Body of pancreas (tissue), 4 donors: ENCODE results near the gene ACTN2. TPM values are rescaled to one million over a fixed set of nuclear protein-coding genes. Genes with fewer than 3 reads are reported as not detected.

Source experiments
- ATAC-seq: fragments of 150-250 bp; one replicate; pipeline ENCODE4 v1.9.1; 2016
- DNase-seq, 4 donors: peaks; one replicate each; pipeline ENCODE4 v3.0.0-alpha.2; 2019
- H3K27ac ChIP-seq, 4 donors: fragments of 200-600 bp; sonication (generic); 1 replicate in 3 of 4; 2 replicates in 1 of 4; pipeline versions ENCODE4 v1.5.1 to v1.6.1; 2016 to 2019; ENCODE audit warnings: mild to moderate bottlenecking in 1 of 4, mixed read lengths in 1 of 4, moderate library complexity in 1 of 4
- H3K27me3 ChIP-seq, 2 donors: fragments of 200-600 bp; sonication (generic); one replicate each; pipeline ENCODE4 v1.6.0; 2016; ENCODE audit warnings: mild to moderate bottlenecking in 1 of 2
- H3K36me3 ChIP-seq, 2 donors: fragments of 200-600 bp; sonication (generic); replicated peaks in 1 of 2; 2 replicates each; pipeline ENCODE4 v1.5.1; 2016; ENCODE audit warnings: low read depth in 2 of 2; ENCODE audit not compliant: insufficient read depth in 1 of 2
- H3K4me1 ChIP-seq: fragments of 200-600 bp; sonication (generic); one replicate; pipeline ENCODE4 v1.6.0; 2016
- H3K4me3 ChIP-seq, 2 donors: fragments of 200-600 bp; sonication (generic); 1 replicate in 1 of 2; 2 replicates in 1 of 2; pipeline ENCODE4 v1.5.1; 2016 to 2019
- H3K9me3 ChIP-seq, 3 donors: fragments of 200-600 bp; sonication (generic); 1 replicate in 2 of 3; 2 replicates in 1 of 3; pipeline ENCODE4 v1.5.1; 2016
- POLR2A ChIP-seq, 3 donors: fragments of 450-650 bp; IDR thresholded peaks; one replicate each; pipeline ENCODE4 v1.6.1; 2016; ENCODE audit warnings: antibody characterized with exemption in 3 of 3, mild to moderate bottlenecking in 2 of 3
- WGBS, 2 donors: methylation state at CpG; one replicate each; pipeline ENCODE4 v1.1.5; 2017; 5-methylcytosine and 5-hydroxymethylcytosine counted together
- intact Hi-C: fragments of 100-400 bp; cut with DNase I; formaldehyde crosslinking; loops from one replicate; pipeline ENCODE4 v1.15.1; 2023
- total RNA-seq, 2 donors: library from RNA; depleted of rRNA; stranded (reverse); fragments of >200 nt; gene quantifications; one replicate each; pipeline ENCODE4 v1.1.0, GENCODE V29; 2016
- TF ChIP-seq, protein P1 (sequence below), 7 experiments: fragments of 450-650 bp in 4 of 7; fragments of 200-600 bp in 3 of 7; sonication (generic) in 3 of 7; IDR thresholded peaks; one replicate each; pipeline ENCODE4 v1.5.1; 2016 to 2019; ENCODE audit warnings: antibody characterized with exemption in 7 of 7

ACTN2 gene
- 1 to 10 TPM; 3.0 to 3.1 TPM for total RNA-seq

DNA sequence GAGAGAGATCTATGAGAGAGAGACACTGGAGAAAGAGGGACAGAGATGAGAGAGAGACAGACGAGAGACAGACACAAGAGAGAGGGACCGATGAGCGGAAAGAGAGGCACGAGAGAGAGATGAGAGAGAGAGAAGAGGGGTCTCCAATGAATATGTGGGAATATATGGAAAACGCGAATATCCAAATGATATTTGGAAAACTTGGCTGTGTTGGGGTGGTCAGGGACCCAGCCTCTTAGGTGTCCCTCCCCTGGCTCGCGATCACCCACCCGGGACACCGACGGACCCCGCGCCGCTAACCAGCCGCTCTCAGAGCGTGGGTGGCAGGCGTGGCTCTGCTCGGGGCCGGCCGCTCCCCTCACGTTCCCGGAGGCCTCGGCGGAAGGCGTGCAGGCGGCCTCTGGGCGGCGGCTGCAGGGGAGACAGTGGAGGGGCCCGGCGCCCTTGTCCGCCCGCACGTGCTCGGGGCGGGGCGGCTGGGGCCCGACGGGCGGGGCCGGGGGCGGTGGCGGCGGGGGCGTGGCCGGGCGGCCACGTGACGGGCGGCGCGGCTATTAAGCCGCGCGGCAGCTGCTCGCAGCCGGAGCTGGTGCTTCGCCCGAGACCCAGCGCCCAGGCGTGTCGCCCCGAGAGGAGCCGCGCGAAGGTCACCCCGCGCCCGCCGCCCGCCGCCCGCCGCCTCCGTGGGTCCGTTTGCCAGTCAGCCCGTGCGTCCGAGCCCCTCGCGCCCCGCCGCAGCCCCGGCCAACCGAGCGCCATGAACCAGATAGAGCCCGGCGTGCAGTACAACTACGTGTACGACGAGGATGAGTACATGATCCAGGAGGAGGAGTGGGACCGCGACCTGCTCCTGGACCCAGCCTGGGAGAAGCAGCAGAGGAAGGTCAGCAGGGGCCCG is at the start of gene ACTN2:
ACTN2 (plus strand) TSS at position 583 of the 898 bp plus-strand sequence; CDS start at position 758, 175 bp downstream.
- Histone ChIP-seq H3K9me3 (no peaks in the 10 kb centered on the region), H3K27ac (peak within 1 kb of the TSS in 2 of 4 donors; percentile 8 to 51), H3K4me3 (peak within 1 kb of the TSS; percentile 22 to 25), H3K36me3 (no peaks in the 10 kb centered on the region), H3K4me1 (peaks cover 25% of the 10 kb centered on the region), H3K27me3 (no peaks in the 10 kb centered on the region)
- 9 to 29% methylated on average over 17 to 64 of the region's 93 CpGs for WGBS, 2 donors
- DNase-seq (peak; percentile 60 to 81 (median 68)), ATAC-seq (peak; percentile 88)
- intact Hi-C loops: no loop called here
- TF ChIP-seq POLR2A (IDR thresholded peaks at IDR 0.05): peak in 2 of 3 donors; percentile 23 to 58
- TF ChIP-seq, protein P1, sequence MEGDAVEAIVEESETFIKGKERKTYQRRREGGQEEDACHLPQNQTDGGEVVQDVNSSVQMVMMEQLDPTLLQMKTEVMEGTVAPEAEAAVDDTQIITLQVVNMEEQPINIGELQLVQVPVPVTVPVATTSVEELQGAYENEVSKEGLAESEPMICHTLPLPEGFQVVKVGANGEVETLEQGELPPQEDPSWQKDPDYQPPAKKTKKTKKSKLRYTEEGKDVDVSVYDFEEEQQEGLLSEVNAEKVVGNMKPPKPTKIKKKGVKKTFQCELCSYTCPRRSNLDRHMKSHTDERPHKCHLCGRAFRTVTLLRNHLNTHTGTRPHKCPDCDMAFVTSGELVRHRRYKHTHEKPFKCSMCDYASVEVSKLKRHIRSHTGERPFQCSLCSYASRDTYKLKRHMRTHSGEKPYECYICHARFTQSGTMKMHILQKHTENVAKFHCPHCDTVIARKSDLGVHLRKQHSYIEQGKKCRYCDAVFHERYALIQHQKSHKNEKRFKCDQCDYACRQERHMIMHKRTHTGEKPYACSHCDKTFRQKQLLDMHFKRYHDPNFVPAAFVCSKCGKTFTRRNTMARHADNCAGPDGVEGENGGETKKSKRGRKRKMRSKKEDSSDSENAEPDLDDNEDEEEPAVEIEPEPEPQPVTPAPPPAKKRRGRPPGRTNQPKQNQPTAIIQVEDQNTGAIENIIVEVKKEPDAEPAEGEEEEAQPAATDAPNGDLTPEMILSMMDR (IDR thresholded peaks at IDR 0.05): no peak

DNA sequence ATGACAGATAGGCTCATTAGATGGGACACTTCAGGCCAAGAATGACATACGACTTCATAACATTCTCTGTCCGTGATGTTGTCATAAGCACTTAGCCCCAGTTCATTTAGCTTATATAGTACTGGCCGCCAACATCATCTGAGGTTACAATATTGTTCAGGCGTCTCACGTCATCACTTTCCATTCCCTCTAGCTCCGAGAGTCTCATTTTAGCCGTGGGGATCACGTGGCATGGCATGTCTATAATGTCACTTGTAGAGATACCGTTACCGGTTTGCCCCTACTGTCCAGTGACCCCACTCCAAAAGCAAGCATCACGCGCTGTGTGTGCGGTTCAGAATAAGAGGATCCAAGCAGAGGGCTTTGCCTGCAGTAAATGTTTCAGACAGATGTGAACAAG is 47.4 kb upstream of the ACTN2 start:
- TF ChIP-seq, protein P1 (IDR thresholded peaks at IDR 0.05): no peak
- TF ChIP-seq POLR2A (IDR thresholded peaks at IDR 0.05): no peak
- H3K4me3 ChIP-seq: no peak overlapping the region
- no peaks in the 10 kb centered on the region for H3K4me1 ChIP-seq
- WGBS, 2 donors: 82 to 85% methylated on average over 13 of the region's 13 CpGs
- ATAC-seq (no peak), DNase-seq (no peak)
- H3K9me3 ChIP-seq: no peaks in the 10 kb centered on the region
- no peak overlapping the region for H3K27ac ChIP-seq
- H3K27me3 ChIP-seq: no peaks in the 10 kb centered on the region
- no peaks in the 10 kb centered on the region for H3K36me3 ChIP-seq
- intact Hi-C loops: no loop called here

DNA sequence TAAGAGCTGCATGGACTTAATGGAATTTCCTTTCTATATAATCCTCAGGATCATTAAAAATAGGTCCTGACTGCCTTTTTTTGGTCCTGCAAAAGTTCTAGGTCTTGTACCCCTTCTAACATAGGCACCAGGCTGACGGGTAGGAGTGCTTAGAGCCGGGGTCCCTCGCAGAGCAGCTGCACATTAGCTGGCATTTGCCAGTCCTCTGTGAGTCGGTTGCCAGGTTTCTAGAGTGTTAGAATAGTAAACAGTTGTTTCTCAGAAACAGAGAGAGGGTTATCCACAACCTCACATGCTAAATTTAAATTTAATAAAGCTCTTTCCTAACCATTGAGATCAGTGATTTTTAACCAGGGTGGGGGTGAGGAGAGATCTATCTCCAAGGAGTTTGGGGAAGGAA is 46.6 kb upstream of the ACTN2 start:
- 48 to 53% methylated on average over 4 of the region's 4 CpGs for WGBS, 2 donors
- ATAC-seq: no peak
- Histone ChIP-seq H3K27me3 (no peaks in the 10 kb centered on the region), H3K4me1 (no peaks in the 10 kb centered on the region), H3K27ac (no peak overlapping the region), H3K36me3 (no peaks in the 10 kb centered on the region), H3K4me3 (no peak overlapping the region), H3K9me3 (no peaks in the 10 kb centered on the region)
- intact Hi-C loops: no loop called here
- no peak for DNase-seq
- TF ChIP-seq, protein P1 (IDR thresholded peaks at IDR 0.05): no peak
- TF ChIP-seq POLR2A (IDR thresholded peaks at IDR 0.05): no peak

DNA sequence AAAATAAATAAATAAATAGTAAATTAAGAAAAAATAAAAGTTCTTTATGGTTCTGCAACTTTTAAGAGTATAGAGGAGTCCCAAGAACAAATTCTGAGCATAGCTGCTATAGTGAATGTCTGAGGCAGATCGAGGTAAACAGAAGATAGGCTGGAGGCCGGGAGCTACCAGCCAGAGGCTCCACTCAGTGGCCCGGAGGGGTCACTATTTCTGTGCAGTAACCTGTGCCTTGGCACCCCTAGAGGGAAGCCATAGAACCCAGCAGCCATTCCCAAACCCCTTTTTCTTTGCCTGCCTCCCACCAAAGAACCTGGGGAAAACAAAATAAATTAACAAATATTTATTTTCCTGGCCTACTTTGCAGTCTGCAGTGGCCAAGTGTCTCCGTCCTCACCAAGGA is 43.5 kb upstream of the ACTN2 start:
- Histone ChIP-seq H3K9me3 (no peaks in the 10 kb centered on the region), H3K4me1 (no peaks in the 10 kb centered on the region), H3K36me3 (no peaks in the 10 kb centered on the region), H3K27me3 (no peaks in the 10 kb centered on the region), H3K27ac (no peak overlapping the region), H3K4me3 (no peak overlapping the region)
- TF ChIP-seq, protein P1 (IDR thresholded peaks at IDR 0.05): no peak
- TF ChIP-seq POLR2A (IDR thresholded peaks at IDR 0.05): no peak
- DNase-seq (no peak), ATAC-seq (no peak)
- intact Hi-C loops: no loop called here
- 84 to 86% methylated on average over 4 of the region's 4 CpGs for WGBS, 2 donors
